H1 (cell line): ENCODE measurements around the gene PDE5A.

Source experiments
- CTCF ChIP-seq, 3 experiments: IDR thresholded peaks; 1 replicate in 2 of 3; 2 replicates in 1 of 3; pipeline versions ENCODE4 v1.5.1 to v1.6.1; 2011; ENCODE audit warnings: low read length in 3 of 3, mild to moderate bottlenecking in 3 of 3, inconsistent platforms in 2 of 3, low read depth in 1 of 3, moderate library complexity in 1 of 3; ENCODE audit not compliant: insufficient read depth in 1 of 3; ENCODE audit errors: control extremely low read depth in 1 of 3
- EP300 ChIP-seq, 2 experiments: IDR thresholded peaks; 1 replicate in 1 of 2; 2 replicates in 1 of 2; pipeline ENCODE4 v1.6.1; 2011 to 2012; ENCODE audit warnings: low read depth in 2 of 2, low read length in 2 of 2, mild to moderate bottlenecking in 2 of 2, borderline replicate concordance in 1 of 2, inconsistent platforms in 1 of 2, moderate library complexity in 1 of 2
- GABPA ChIP-seq: IDR thresholded peaks from 2 replicates; pipeline ENCODE4 v1.6.1; 2011; ENCODE audit warnings: mild to moderate bottlenecking, low read length, moderate library complexity, borderline replicate concordance; ENCODE audit not compliant: insufficient read depth
- JUND ChIP-seq: IDR thresholded peaks from 2 replicates; pipeline ENCODE4 v1.6.1; 2011; ENCODE audit warnings: mild to moderate bottlenecking, improper control_type of control experiment, low read length
- RAD21 ChIP-seq, 2 experiments: IDR thresholded peaks in 1 of 2; conservative IDR thresholded peaks in 1 of 2; 2 replicates each; pipeline ENCODE4 v1.6.1; 2011; ENCODE audit warnings: low read depth in 2 of 2, low read length in 2 of 2, improper control_type of control experiment in 1 of 2, inconsistent platforms in 1 of 2, mild to moderate bottlenecking in 1 of 2, moderate library complexity in 1 of 2
- RFX5 ChIP-seq: IDR thresholded peaks from 2 replicates; pipeline ENCODE4 v1.6.1; 2011; ENCODE audit warnings: low read depth, low read length, improper control_type of control experiment, borderline replicate concordance
- SIN3A ChIP-seq, 2 experiments: IDR thresholded peaks in 1 of 2; conservative IDR thresholded peaks in 1 of 2; 2 replicates each; pipeline ENCODE4 v1.6.1; 2011 to 2012; ENCODE audit warnings: low read length in 2 of 2, improper control_type of control experiment in 1 of 2, low read depth in 1 of 2, mild to moderate bottlenecking in 1 of 2
- SUZ12 ChIP-seq: fragments of 200-600 bp; sonication (generic); IDR thresholded peaks from 2 replicates; pipeline ENCODE4 v1.6.1; 2012; ENCODE audit warnings: mild to moderate bottlenecking, inconsistent platforms, low read length, moderate library complexity, mixed read lengths
- TAF1 ChIP-seq: IDR thresholded peaks from 2 replicates; pipeline ENCODE4 v1.6.1; 2011; ENCODE audit warnings: mild to moderate bottlenecking, low read depth, low read length
- TF ChIP-seq, protein P1 (sequence below): IDR thresholded peaks from 2 replicates; pipeline ENCODE4 v1.6.1; 2011; ENCODE audit warnings: low read length, improper control_type of control experiment

- TF ChIP-seq CTCF (IDR thresholded peaks at IDR 0.05; ENCODE audit: control extremely low read depth in 1 of 3, insufficient read depth in 1 of 3, low read depth in 1 of 3, low read length in 3 of 3) (no peak), SUZ12 (no peak), EP300 (IDR thresholded peaks at IDR 0.05; ENCODE audit: borderline replicate concordance in 1 of 2, low read depth in 2 of 2, low read length in 2 of 2) (no peak), SIN3A (conservative IDR thresholded peaks at IDR 0.05 in 1 of 2, IDR thresholded peaks at IDR 0.05 in 1 of 2; ENCODE audit: low read depth in 1 of 2, low read length in 2 of 2) (no peak), GABPA (no peak), RAD21 (IDR thresholded peaks at IDR 0.05 in 1 of 2, conservative IDR thresholded peaks at IDR 0.05 in 1 of 2; ENCODE audit: low read depth in 2 of 2, low read length in 2 of 2) (no peak), RFX5 (no peak), TAF1 (no peak), JUND (no peak)
- TF ChIP-seq, protein P1, sequence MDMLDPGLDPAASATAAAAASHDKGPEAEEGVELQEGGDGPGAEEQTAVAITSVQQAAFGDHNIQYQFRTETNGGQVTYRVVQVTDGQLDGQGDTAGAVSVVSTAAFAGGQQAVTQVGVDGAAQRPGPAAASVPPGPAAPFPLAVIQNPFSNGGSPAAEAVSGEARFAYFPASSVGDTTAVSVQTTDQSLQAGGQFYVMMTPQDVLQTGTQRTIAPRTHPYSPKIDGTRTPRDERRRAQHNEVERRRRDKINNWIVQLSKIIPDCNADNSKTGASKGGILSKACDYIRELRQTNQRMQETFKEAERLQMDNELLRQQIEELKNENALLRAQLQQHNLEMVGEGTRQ = no peak
These were observed 19.0 kb upstream of the PDE5A start for GRCh38 chr4:119647558-119647957.
